Measurements from ENCODE around the gene LSM2. TPM values are rescaled to one million over a fixed set of nuclear protein-coding genes. Genes with fewer than 3 reads are reported as not detected.
A peak's percentile ranks its signal among the peaks of the same experiment; 100 is the strongest.

LSM2 gene
- polyA plus RNA-seq, 1 experiment, result 34.2 TPM

GRCh38 chr6:31799781-31800180 lies 7.0 kb downstream of the LSM2 start:
- ChIA-PET CTCF (interaction anchor here (2.1 kb wide), 1 partner anchor 8 kb away, joined by 10 read pairs; no protein-coding TSS in a partner anchor), POLR2A (no interaction called here)
- Histone ChIP-seq H3K27ac (ENCODE audit: low read depth, low read length) (no peak overlapping the region), H3K27me3 (ENCODE audit: control insufficient read depth, insufficient read depth, low read length) (no peaks in the 10 kb centered on the region), H3K9me3 (ENCODE audit: control insufficient read depth, insufficient read depth, low read length) (no peaks in the 10 kb centered on the region), H3K4me3 (ENCODE audit: low read depth, low read length) (no peak overlapping the region)
- DNase-seq (ENCODE audit: low read depth, low spot score), result no peak
- TF ChIP-seq CTCF (IDR thresholded peaks at IDR 0.05; ENCODE audit: low read depth, low read length), result no peak

GRCh38 chr6:31797588-31797987 lies 9.2 kb downstream of the LSM2 start:
- TF ChIP-seq CTCF (IDR thresholded peaks at IDR 0.05; ENCODE audit: low read depth, low read length), result no peak
- POLR2A ChIA-PET, result interaction anchor here (1.4 kb wide), 1 partner anchor 18 kb away, joined by 3 read pairs; the partner anchor contains the start of genes HSPA1A and HSPA1L
- CTCF ChIA-PET, result no interaction called here
- Histone ChIP-seq H3K4me3 (ENCODE audit: low read depth, low read length) (no peak overlapping the region), H3K27me3 (ENCODE audit: control insufficient read depth, insufficient read depth, low read length) (no peaks in the 10 kb centered on the region), H3K9me3 (ENCODE audit: control insufficient read depth, insufficient read depth, low read length) (no peaks in the 10 kb centered on the region), H3K27ac (ENCODE audit: low read depth, low read length) (no peak overlapping the region)
- DNase-seq (ENCODE audit: low read depth, low spot score), result no peak

- CTCF ChIA-PET, result interaction anchor here (0.6 to 2.3 kb wide), 3 partner anchors 9 to 49 kb away, joined by 3 to 25 read pairs (median 5); partner anchors contain the start of gene LSM2
- no peak for DNase-seq (ENCODE audit: low read depth, low spot score)
- H3K4me3 ChIP-seq (ENCODE audit: low read depth, low read length), result no peak overlapping the region
- POLR2A ChIA-PET, result interaction anchor here (1.4 to 2.9 kb wide), 3 partner anchors 17 to 31 kb away, joined by 3 to 27 read pairs (median 5); partner anchors contain the start of genes HSPA1A, HSPA1B and HSPA1L
- H3K27ac ChIP-seq (ENCODE audit: low read depth, low read length), result no peak overlapping the region
- no peaks in the 10 kb centered on the region for H3K27me3 ChIP-seq (ENCODE audit: control insufficient read depth, insufficient read depth, low read length)
- H3K9me3 ChIP-seq (ENCODE audit: control insufficient read depth, insufficient read depth, low read length), result no peaks in the 10 kb centered on the region
- no peak for TF ChIP-seq CTCF (IDR thresholded peaks at IDR 0.05; ENCODE audit: low read depth, low read length)
Observed at GRCh38 chr6:31796993-31797385, 9.8 kb downstream of the LSM2 start.

GRCh38 chr6:31795616-31796298 lies 11.0 kb downstream of the LSM2 start, which contains the start of gene VARS1:
VARS1 (minus strand) TSS chr6:31795752; CDS start chr6:31795217, 535 bp downstream.
- DNase-seq (ENCODE audit: low read depth, low spot score), result peak; percentile 62
- CTCF ChIA-PET, result interaction anchor here (0.7 to 2.3 kb wide), 13 partner anchors 9 to 259 kb away, joined by 3 to 25 read pairs (median 3); partner anchors contain the start of genes LSM2 and LY6G6D
- POLR2A ChIA-PET, result interaction anchor here (0.6 to 2.9 kb wide), 9 partner anchors 11 to 66 kb away, joined by 4 to 27 read pairs (median 5); partner anchors contain the start of genes HSPA1A, HSPA1B, HSPA1L and LSM2
- Histone ChIP-seq H3K27ac (ENCODE audit: low read depth, low read length) (peak within 1 kb of the TSS; percentile 77), H3K4me3 (ENCODE audit: low read depth, low read length) (peak within 1 kb of the TSS; percentile 84), H3K27me3 (ENCODE audit: control insufficient read depth, insufficient read depth, low read length) (no peaks in the 10 kb centered on the region), H3K9me3 (ENCODE audit: control insufficient read depth, insufficient read depth, low read length) (no peaks in the 10 kb centered on the region)
- TF ChIP-seq CTCF (IDR thresholded peaks at IDR 0.05; ENCODE audit: low read depth, low read length), result peak; percentile 72
